GM18873 (cell line): ENCODE results near the gene ADRA2C.

Experiments used
- ATAC-seq: cut with Tn5 transposase; IDR thresholded peaks from one replicate; pipeline ENCODE4 v1.9.1; 2021; ENCODE audit warnings: mild to moderate bottlenecking, moderate library complexity, moderate number of reproducible peaks; ENCODE audit not compliant: unreplicated experiment, low FRiP score

ADRA2C gene

GRCh38 chr4:3756343-3757059 is 9.7 kb upstream of the ADRA2C start:
- no peak for ATAC-seq

GRCh38 chr4:3759236-3759635 is 6.9 kb upstream of the ADRA2C start:
- ATAC-seq: no peak

GRCh38 chr4:3760346-3760745 is 5.8 kb upstream of the ADRA2C start:
- ATAC-seq: no peak

GRCh38 chr4:3760841-3761240 is 5.3 kb upstream of the ADRA2C start:
- ATAC-seq: no peak

GRCh38 chr4:3762264-3762663 is 3.9 kb upstream of the ADRA2C start:
- ATAC-seq: no peak

- no peak for ATAC-seq
Measured at GRCh38 chr4:3762753-3763549, 3.2 kb upstream of the ADRA2C start.

- ATAC-seq: no peak
Measured at GRCh38 chr4:3765271-3766035, 732 bp upstream of the ADRA2C start.

- no peak for ATAC-seq
Measured at GRCh38 chr4:3766785-3767569, 792 bp downstream of the ADRA2C start.

GRCh38 chr4:3767570-3768288 is 1.5 kb downstream of the ADRA2C start:
- ATAC-seq: no peak

- ATAC-seq: no peak
Measured at GRCh38 chr4:3768842-3769641, 2.9 kb downstream of the ADRA2C start.

- ATAC-seq: no peak
Measured at GRCh38 chr4:3769642-3770184, 3.5 kb downstream of the ADRA2C start.

GRCh38 chr4:3770323-3771163 is 4.4 kb downstream of the ADRA2C start:
- ATAC-seq: no peak

- ATAC-seq: no peak
Measured at GRCh38 chr4:3771164-3771809, 5.1 kb downstream of the ADRA2C start.

- no peak for ATAC-seq
Measured at GRCh38 chr4:3771939-3772495, 5.8 kb downstream of the ADRA2C start.

GRCh38 chr4:3772632-3773031 is 6.4 kb downstream of the ADRA2C start:
- no peak for ATAC-seq

GRCh38 chr4:3773552-3774001 is 7.4 kb downstream of the ADRA2C start:
- ATAC-seq: no peak
